Upper lobe of left lung (tissue), 6 donors: ENCODE results near the gene ZNF622. TPM values are rescaled to one million over a fixed set of nuclear protein-coding genes. Genes with fewer than 3 reads are reported as not detected.

Experiments used
- ATAC-seq, 2 donors: fragments of 200-7000 bp; cut with Tn5 transposase; one replicate each; pipeline ENCODE4 v1.9.1; 2022; ENCODE audit warnings: mild to moderate bottlenecking in 2 of 2, moderate library complexity in 2 of 2; ENCODE audit not compliant: low FRiP score in 2 of 2
- DNase-seq, 2 donors: peaks; one replicate each; pipeline ENCODE4 v3.0.0-alpha.2; 2019 to 2020
- H3K27ac ChIP-seq, 4 donors: fragments of 200-600 bp; sonication (generic); one replicate each; pipeline ENCODE4 v1.5.1; 2016 to 2019
- H3K27me3 ChIP-seq, 4 donors: fragments of 200-600 bp; sonication (generic); one replicate each; pipeline ENCODE4 v1.5.1; 2017 to 2019
- H3K36me3 ChIP-seq, 4 donors: fragments of 200-600 bp; sonication (generic); one replicate each; pipeline ENCODE4 v1.5.1; 2016 to 2019
- H3K4me1 ChIP-seq, 4 donors: fragments of 200-600 bp; sonication (generic); one replicate each; pipeline ENCODE4 v1.5.1; 2018 to 2019
- H3K4me3 ChIP-seq, 4 donors: fragments of 200-600 bp; sonication (generic); one replicate each; pipeline ENCODE4 v1.5.1; 2017 to 2019; ENCODE audit warnings: mild to moderate bottlenecking in 2 of 4, moderate library complexity in 1 of 4
- H3K9me3 ChIP-seq, 4 donors: fragments of 200-600 bp; sonication (generic); one replicate each; pipeline ENCODE4 v1.5.1; 2018 to 2019
- CTCF ChIP-seq, 6 experiments: fragments of 450-650 bp in 4 of 6; fragments of 200-600 bp in 2 of 6; sonication (generic) in 2 of 6; IDR thresholded peaks; one replicate each; pipeline ENCODE4 v1.5.1; 2016 to 2019; ENCODE audit warnings: antibody characterized with exemption in 6 of 6
- EP300 ChIP-seq, 4 donors: sonication (generic); formaldehyde crosslinking; IDR thresholded peaks; one replicate each; pipeline ENCODE4 v1.5.1; 2017; ENCODE audit warnings: antibody characterized with exemption in 4 of 4, control low read depth in 2 of 4
- POLR2A ChIP-seq, 4 donors: fragments of 450-650 bp; IDR thresholded peaks; one replicate each; pipeline ENCODE4 v1.5.1; 2016 to 2017; ENCODE audit warnings: antibody characterized with exemption in 4 of 4, mild to moderate bottlenecking in 2 of 4
- POLR2AphosphoS5 ChIP-seq, 2 donors: sonication (generic); formaldehyde crosslinking; IDR thresholded peaks; one replicate each; pipeline ENCODE4 v1.5.1; 2017; ENCODE audit warnings: antibody characterized with exemption in 2 of 2
- WGBS, 2 donors: methylation state at CpG; one replicate each; pipeline ENCODE4 v1.1.5; 2017 to 2018; 5-methylcytosine and 5-hydroxymethylcytosine counted together
- total RNA-seq, 6 donors: library from RNA; depleted of rRNA in 4 of 6; stranded (reverse); fragments of >200 nt in 4 of 6; gene quantifications; one replicate each; pipeline versions ENCODE4 v1.1.0 to v1.2.1, GENCODE V29; 2016 to 2021
- donor health status: DM: no; HTN: no; CAD: no; lungs with moderate emphysema.
- donor health status: DM: no; HTN: yes; CAD: no; lungs with severe emphysema.

Gene ZNF622
- total RNA-seq, 6 donors from 2014 or later: 15.3 to 45.0 (median 31.5) TPM

GRCh38 chr5:16417398-16418074 lies 48.1 kb downstream of the ZNF622 start:
- no peaks in the 10 kb centered on the region for H3K27me3 ChIP-seq
- no peaks in the 10 kb centered on the region for H3K4me1 ChIP-seq
- TF ChIP-seq EP300 (IDR thresholded peaks at IDR 0.05) (no peak), POLR2AphosphoS5 (IDR thresholded peaks at IDR 0.05) (no peak), CTCF (IDR thresholded peaks at IDR 0.05) (no peak), POLR2A (IDR thresholded peaks at IDR 0.05) (no peak)
- DNase-seq (no peak), ATAC-seq (no peak)
- 71 to 79% methylated on average over 6 of the region's 6 CpGs for WGBS, 2 donors
- no peak overlapping the region for H3K27ac ChIP-seq
- no peaks in the 10 kb centered on the region for H3K9me3 ChIP-seq
- H3K36me3 ChIP-seq: no peaks in the 10 kb centered on the region
- H3K4me3 ChIP-seq: no peak overlapping the region

GRCh38 chr5:16414861-16415260 lies 50.7 kb downstream of the ZNF622 start:
- no peak for ATAC-seq
- TF ChIP-seq EP300 (IDR thresholded peaks at IDR 0.05) (no peak), POLR2AphosphoS5 (IDR thresholded peaks at IDR 0.05) (no peak), POLR2A (IDR thresholded peaks at IDR 0.05) (no peak), CTCF (IDR thresholded peaks at IDR 0.05) (no peak)
- no peaks in the 10 kb centered on the region for H3K4me1 ChIP-seq
- H3K27me3 ChIP-seq: no peaks in the 10 kb centered on the region
- no peak for DNase-seq
- H3K9me3 ChIP-seq: no peaks in the 10 kb centered on the region
- H3K4me3 ChIP-seq: no peak overlapping the region
- H3K36me3 ChIP-seq: no peaks in the 10 kb centered on the region
- no peak overlapping the region for H3K27ac ChIP-seq
- 56 to 82% methylated on average over 2 of the region's 2 CpGs for WGBS, 2 donors

GRCh38 chr5:16413166-16413860 lies 52.3 kb downstream of the ZNF622 start:
- H3K36me3 ChIP-seq: no peaks in the 10 kb centered on the region
- DNase-seq (no peak), ATAC-seq (no peak)
- no peaks in the 10 kb centered on the region for H3K27me3 ChIP-seq
- no peak overlapping the region for H3K27ac ChIP-seq
- no peaks in the 10 kb centered on the region for H3K9me3 ChIP-seq
- H3K4me1 ChIP-seq: no peaks in the 10 kb centered on the region
- no peak overlapping the region for H3K4me3 ChIP-seq
- 63 to 64% methylated on average over 1 of the region's 1 CpG for whole genome bisulfite sequencing, 2 donors
- no peak for TF ChIP-seq EP300 (IDR thresholded peaks at IDR 0.05)
- TF ChIP-seq POLR2AphosphoS5 (IDR thresholded peaks at IDR 0.05): no peak
- TF ChIP-seq CTCF (IDR thresholded peaks at IDR 0.05): no peak
- TF ChIP-seq POLR2A (IDR thresholded peaks at IDR 0.05): no peak

- TF ChIP-seq POLR2A (IDR thresholded peaks at IDR 0.05): no peak
- no peak for TF ChIP-seq EP300 (IDR thresholded peaks at IDR 0.05)
- TF ChIP-seq CTCF (IDR thresholded peaks at IDR 0.05): no peak
- no peak for TF ChIP-seq POLR2AphosphoS5 (IDR thresholded peaks at IDR 0.05)
- Histone ChIP-seq H3K9me3 (no peaks in the 10 kb centered on the region), H3K36me3 (no peaks in the 10 kb centered on the region), H3K27me3 (no peaks in the 10 kb centered on the region), H3K4me1 (no peaks in the 10 kb centered on the region), H3K27ac (no peak overlapping the region), H3K4me3 (no peak overlapping the region)
- ATAC-seq (no peak), DNase-seq (no peak)
Measured at GRCh38 chr5:16412556-16412955, 53.0 kb downstream of the ZNF622 start.
